BLaER1 (cell line): Measurements from ENCODE around the gene CNTN4.
"Not testable (repeated sequence)": the region's sequence is repeated elsewhere in the genome, so short reads cannot be mapped to it uniquely, and the experiment has no call there.

Experiments used
- H3K27ac ChIP-seq: shearing (Covaris generic); formaldehyde crosslinking; 2 replicates; pipeline ENCODE4 v1.8.1; 2022
- H3K27me3 ChIP-seq: shearing (Covaris generic); formaldehyde crosslinking; 2 replicates; pipeline ENCODE4 v1.8.1; 2022
- H3K36me3 ChIP-seq: shearing (Covaris generic); formaldehyde crosslinking; 2 replicates; pipeline ENCODE4 v1.8.1; 2022
- H3K4me1 ChIP-seq: shearing (Covaris generic); formaldehyde crosslinking; 2 replicates; pipeline ENCODE4 v1.8.1; 2022
- H3K4me2 ChIP-seq: shearing (Covaris generic); formaldehyde crosslinking; 2 replicates; pipeline ENCODE4 v1.8.1; 2022
- H3K4me3 ChIP-seq: shearing (Covaris generic); formaldehyde crosslinking; 2 replicates; pipeline ENCODE4 v1.8.1; 2022
- H3K9ac ChIP-seq: shearing (Covaris generic); formaldehyde crosslinking; 2 replicates; pipeline ENCODE4 v1.8.1; 2022
- H3K9me3 ChIP-seq: shearing (Covaris generic); formaldehyde crosslinking; 2 replicates; pipeline ENCODE4 v1.8.1; 2022
- H4K20me1 ChIP-seq: shearing (Covaris generic); formaldehyde crosslinking; 2 replicates; pipeline ENCODE4 v1.8.1; 2022
- Cebpa-rat ChIP-seq: shearing (Covaris generic); IDR thresholded peaks from 2 replicates; pipeline ENCODE4 v1.8.1; 2022

The CNTN4 gene

DNA sequence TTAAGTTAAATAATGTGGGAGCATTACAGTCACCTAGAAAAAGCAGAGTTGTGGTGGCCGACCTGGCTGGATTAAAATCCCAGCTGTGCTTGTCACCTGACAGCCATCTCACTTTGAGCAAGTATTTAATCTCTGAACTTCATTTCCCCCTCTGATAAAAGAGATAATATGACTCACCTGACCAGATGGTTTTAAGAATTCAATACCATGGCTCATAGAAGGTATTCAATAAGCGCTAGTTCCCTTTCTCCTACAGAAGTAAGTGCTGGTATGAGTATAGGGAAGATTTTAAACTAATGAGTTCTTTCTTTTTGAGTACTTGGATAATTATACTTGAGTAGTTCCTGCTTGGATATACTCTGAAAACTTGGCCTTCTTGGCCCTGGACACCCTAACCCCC lies 686.0 kb downstream of the CNTN4 start:
- Histone ChIP-seq H3K4me1 (no peaks in the 10 kb centered on the region), H3K27me3 (no peaks in the 10 kb centered on the region), H3K36me3 (no peaks in the 10 kb centered on the region), H3K9me3 (no peaks in the 10 kb centered on the region), H3K4me2 (no peak overlapping the region), H3K4me3 (no peak overlapping the region), H3K9ac (no peak overlapping the region), H4K20me1 (no peaks in the 10 kb centered on the region), H3K27ac (no peak overlapping the region)
- no peak for TF ChIP-seq Cebpa-rat

DNA sequence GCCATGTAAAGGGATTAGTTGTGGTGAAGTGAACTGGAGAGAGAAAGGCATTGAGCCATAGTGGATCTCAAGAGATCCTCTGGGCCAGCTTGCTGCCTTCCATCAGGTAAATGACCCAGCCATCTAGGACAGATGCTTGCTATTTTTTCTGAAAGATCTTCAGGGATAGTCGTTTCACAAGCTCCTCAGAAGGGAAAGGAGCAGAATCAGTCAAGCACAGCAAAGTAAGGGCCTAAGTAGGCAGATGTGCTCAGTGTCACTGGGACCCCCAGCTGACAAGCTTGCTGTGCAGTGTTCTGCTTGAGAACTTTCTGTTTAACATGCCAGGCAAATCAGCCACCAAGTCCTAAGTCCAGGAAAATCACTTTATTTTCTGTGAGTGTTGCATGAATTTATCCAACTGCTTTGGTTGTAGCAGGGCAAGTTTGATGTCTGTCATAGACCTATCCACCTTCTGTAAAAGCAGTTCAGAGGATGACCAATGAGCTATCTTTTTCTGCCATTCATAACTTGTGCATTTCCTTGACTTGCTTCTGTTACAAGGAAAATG lies 691.7 kb downstream of the CNTN4 start:
- Histone ChIP-seq H3K9me3 (no peaks in the 10 kb centered on the region), H3K36me3 (no peaks in the 10 kb centered on the region), H3K27ac (no peak overlapping the region), H3K4me1 (no peaks in the 10 kb centered on the region), H3K27me3 (no peaks in the 10 kb centered on the region), H4K20me1 (no peaks in the 10 kb centered on the region), H3K4me2 (no peak overlapping the region), H3K9ac (no peak overlapping the region), H3K4me3 (no peak overlapping the region)
- no peak for TF ChIP-seq Cebpa-rat

DNA sequence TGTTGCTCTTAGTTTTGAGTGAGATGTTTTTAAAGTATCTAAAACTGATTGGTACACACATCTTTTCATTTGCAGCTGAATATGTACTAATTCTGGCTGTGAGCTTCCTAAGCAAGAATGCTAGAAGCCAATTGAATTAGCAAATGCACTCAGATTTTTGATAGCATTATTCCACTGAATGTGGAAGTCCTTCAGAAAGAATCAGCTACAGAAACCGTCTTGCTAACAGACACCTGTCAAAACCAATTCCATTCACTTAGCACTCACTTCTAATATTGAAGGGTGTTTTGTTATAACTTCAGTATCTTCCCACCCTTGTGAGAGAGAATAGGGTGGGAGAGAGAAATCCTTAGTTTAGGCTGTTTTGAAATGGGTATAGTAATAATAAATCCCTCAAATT lies 693.8 kb downstream of the CNTN4 start:
- H3K9ac ChIP-seq, result no peak overlapping the region
- TF ChIP-seq Cebpa-rat, result no peak
- H3K4me1 ChIP-seq, result no peaks in the 10 kb centered on the region
- no peaks in the 10 kb centered on the region for H3K36me3 ChIP-seq
- H3K9me3 ChIP-seq, result no peaks in the 10 kb centered on the region
- H3K4me3 ChIP-seq, result no peak overlapping the region
- H3K4me2 ChIP-seq, result no peak overlapping the region
- no peaks in the 10 kb centered on the region for H4K20me1 ChIP-seq
- H3K27ac ChIP-seq, result no peak overlapping the region
- no peaks in the 10 kb centered on the region for H3K27me3 ChIP-seq

DNA sequence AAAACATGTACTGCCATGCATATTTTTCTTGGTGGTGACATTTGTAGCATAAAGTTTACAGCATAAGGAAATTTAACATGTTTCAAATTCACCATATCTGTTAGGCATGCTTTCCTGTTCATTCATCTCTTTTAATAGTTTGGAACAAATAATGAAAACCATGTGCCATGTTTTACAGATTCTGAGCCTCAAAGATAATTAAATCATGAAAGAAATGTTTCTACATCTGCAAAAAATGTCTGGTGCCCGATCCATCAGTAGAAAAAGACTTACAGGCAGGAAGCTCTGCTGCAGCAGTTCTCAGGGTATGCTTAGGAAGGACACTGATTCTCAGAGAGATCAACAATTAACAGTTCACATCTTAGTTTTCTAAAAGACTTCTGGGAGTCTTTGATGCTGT lies 695.3 kb downstream of the CNTN4 start:
- no peaks in the 10 kb centered on the region for H3K9me3 ChIP-seq
- TF ChIP-seq Cebpa-rat, result no peak

DNA sequence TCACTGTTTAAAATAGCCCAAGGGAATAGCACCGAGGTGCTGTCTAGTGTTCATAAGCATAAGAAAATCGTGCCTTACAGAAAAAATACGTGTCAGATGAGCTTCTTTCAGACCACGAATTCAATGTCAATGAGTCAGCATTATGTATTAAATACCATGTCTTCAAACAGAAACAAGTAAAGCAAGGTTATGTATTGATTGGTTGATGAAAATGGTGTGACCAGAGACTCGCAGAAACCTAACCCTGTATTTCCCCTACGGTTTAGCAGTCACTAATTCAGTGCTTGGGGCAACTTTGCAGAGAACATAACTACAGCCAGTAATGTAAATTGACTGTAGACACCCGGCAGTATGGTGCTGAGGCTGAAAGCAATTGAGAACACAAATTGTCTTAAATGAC lies 703.8 kb downstream of the CNTN4 start:
- Histone ChIP-seq H3K9ac (no peak overlapping the region), H3K4me1 (no peaks in the 10 kb centered on the region), H3K9me3 (no peaks in the 10 kb centered on the region), H3K4me3 (no peak overlapping the region), H3K27ac (no peak overlapping the region), H4K20me1 (no peaks in the 10 kb centered on the region), H3K36me3 (no peaks in the 10 kb centered on the region), H3K27me3 (no peaks in the 10 kb centered on the region), H3K4me2 (no peak overlapping the region)
- no peak for TF ChIP-seq Cebpa-rat

More for the DNA sequence above, 695.3 kb downstream of the CNTN4 start:
- Histone ChIP-seq H3K27me3 (no peaks in the 10 kb centered on the region), H3K9ac (no peak overlapping the region), H3K4me1 (no peaks in the 10 kb centered on the region), H3K4me3 (no peak overlapping the region), H4K20me1 (no peaks in the 10 kb centered on the region), H3K27ac (no peak overlapping the region), H3K4me2 (no peak overlapping the region), H3K36me3 (no peaks in the 10 kb centered on the region)

DNA sequence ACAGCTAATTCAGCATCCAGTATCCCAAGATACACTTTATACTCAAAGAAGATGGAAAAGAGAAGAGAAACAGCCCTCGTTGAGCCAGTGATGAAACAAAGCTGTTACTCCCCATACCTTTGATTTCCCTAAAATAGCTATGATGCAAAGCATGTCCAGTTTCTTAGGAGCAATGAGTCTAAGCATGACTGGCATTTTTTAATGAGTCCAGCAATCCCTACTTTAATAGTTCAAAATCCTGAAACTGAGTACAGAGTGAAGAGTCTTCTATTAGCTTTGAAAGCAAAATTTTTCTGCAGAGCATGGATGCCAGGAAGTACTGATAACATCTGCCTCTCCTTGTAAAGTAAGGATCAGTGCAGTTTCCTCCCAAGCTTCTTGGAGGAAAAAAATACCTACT lies 708.8 kb downstream of the CNTN4 start:
- no peak overlapping the region for H3K27ac ChIP-seq
- no peak overlapping the region for H3K4me3 ChIP-seq
- no peak overlapping the region for H3K4me2 ChIP-seq
- no peak overlapping the region for H3K9ac ChIP-seq
- H3K4me1 ChIP-seq, result no peaks in the 10 kb centered on the region
- no peaks in the 10 kb centered on the region for H3K27me3 ChIP-seq
- H3K36me3 ChIP-seq, result no peaks in the 10 kb centered on the region
- H4K20me1 ChIP-seq, result no peaks in the 10 kb centered on the region
- no peak for TF ChIP-seq Cebpa-rat
- H3K9me3 ChIP-seq, result no peaks in the 10 kb centered on the region

DNA sequence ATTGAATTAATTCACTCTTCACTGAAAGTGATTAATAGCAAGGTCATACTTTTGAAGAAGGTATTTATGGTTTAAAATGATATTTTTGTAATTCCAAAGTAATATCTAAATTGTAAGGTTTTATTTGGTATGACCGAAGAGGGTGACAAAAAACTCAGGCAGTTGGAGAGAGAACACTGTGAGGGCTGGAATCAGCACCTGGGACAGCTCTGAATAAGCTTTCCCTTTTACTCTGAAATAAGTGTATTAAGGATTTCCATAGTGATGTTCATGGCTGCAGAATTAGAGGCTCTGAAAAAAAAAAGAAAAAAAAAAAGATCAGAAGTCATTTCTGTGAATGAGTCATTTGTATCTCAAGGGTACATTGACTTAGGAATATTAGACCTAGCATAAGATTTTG lies 712.1 kb downstream of the CNTN4 start:
- Histone ChIP-seq H3K4me2 (no peak overlapping the region), H3K4me3 (no peak overlapping the region), H3K27me3 (no peaks in the 10 kb centered on the region), H3K4me1 (no peaks in the 10 kb centered on the region), H3K9me3 (no peaks in the 10 kb centered on the region), H3K36me3 (no peaks in the 10 kb centered on the region), H3K27ac (no peak overlapping the region), H3K9ac (no peak overlapping the region), H4K20me1 (no peaks in the 10 kb centered on the region)
- TF ChIP-seq Cebpa-rat, result no peak

DNA sequence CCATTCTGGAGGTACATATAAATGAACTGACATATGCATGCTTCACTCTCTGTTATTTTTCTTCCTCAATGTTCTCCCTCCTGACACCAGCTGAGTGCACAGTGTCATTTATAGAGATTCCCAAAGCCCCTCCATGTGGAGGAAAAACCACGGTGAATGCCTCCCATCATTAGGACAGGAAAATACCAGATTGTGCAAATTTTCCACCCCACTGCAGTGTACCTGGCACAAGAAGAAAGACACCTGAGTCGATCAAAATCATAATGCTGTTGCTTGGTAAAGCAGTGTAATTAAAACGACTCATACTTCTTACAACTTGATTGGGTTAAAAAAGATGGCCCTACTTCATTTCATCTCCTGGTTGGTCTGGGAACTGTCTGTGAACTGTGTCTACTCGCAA lies 720.9 kb downstream of the CNTN4 start:
- Histone ChIP-seq H3K4me3 (no peak overlapping the region), H3K4me2 (no peak overlapping the region), H3K27me3 (no peaks in the 10 kb centered on the region), H3K4me1 (no peaks in the 10 kb centered on the region), H3K27ac (no peak overlapping the region), H4K20me1 (no peaks in the 10 kb centered on the region), H3K9ac (no peak overlapping the region), H3K36me3 (no peaks in the 10 kb centered on the region), H3K9me3 (no peaks in the 10 kb centered on the region)
- TF ChIP-seq Cebpa-rat, result no peak

DNA sequence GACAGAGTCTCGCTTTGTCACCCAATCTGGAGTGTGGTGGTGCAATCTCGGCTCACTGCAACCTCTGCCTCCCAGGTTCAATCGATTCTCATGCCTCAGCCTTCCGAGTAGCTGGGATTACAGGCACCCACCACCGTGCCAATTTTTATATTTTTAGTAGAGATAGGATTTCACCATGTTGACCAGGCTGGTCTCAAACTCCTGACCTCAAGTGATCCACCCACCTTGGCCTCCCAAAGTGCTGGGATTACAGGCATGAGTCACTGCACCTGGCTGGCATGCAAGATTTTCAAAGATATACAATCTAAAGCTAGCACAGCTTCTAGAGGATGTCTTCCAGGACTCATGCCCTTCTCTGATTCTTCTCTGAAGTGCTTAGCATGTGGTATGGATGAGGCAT lies 722.3 kb downstream of the CNTN4 start:
- not testable (repeated sequence) for H3K9me3 ChIP-seq, H3K4me2 ChIP-seq, H4K20me1 ChIP-seq, H3K4me3 ChIP-seq, H3K9ac ChIP-seq, H3K4me1 ChIP-seq, H3K27ac ChIP-seq, H3K36me3 ChIP-seq, H3K27me3 ChIP-seq

DNA sequence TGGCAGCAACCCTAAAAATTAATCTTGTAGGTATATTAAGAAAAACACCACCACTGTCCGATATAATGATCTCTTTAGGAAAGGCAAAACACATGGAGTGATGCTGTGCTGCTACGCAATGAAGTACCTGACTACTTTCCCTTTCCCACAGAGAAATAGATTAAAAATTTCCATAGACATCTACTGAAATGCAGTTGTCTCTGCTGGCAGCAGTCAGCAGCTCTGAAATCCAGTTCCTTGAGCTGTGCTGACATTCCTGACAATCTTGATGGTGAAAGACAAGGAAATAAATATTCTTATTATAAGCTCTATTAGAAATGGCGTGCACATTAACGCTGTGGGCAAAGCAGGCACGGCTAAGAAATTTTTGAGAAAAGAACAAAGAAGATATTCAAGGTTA lies 723.9 kb downstream of the CNTN4 start:
- Histone ChIP-seq H3K4me3 (no peak overlapping the region), H3K27ac (no peak overlapping the region), H3K36me3 (no peaks in the 10 kb centered on the region), H4K20me1 (no peaks in the 10 kb centered on the region), H3K4me2 (no peak overlapping the region), H3K4me1 (no peaks in the 10 kb centered on the region), H3K9me3 (no peaks in the 10 kb centered on the region), H3K27me3 (no peaks in the 10 kb centered on the region), H3K9ac (no peak overlapping the region)
- no peak for TF ChIP-seq Cebpa-rat

DNA sequence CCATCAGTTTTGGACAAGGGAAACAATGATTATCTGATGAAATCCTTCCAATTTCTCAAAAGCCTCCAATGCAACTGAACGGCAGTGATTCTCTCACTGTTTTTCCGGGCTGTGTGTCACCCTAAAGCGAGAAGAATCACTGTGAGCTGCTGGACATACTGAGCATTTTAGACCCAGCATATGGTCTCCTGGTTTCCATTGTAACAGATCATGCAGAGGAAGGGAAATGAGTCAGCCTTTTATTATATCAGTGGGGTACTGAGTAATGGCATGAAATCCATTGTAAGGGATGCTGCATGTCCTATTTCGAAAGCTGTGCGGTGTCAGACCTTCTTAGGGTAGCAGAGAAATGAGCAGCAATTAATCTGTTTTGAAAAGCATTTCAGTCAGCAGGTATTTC lies 724.4 kb downstream of the CNTN4 start:
- no peak overlapping the region for H3K27ac ChIP-seq
- H3K4me3 ChIP-seq, result no peak overlapping the region
- no peaks in the 10 kb centered on the region for H4K20me1 ChIP-seq
- no peak overlapping the region for H3K9ac ChIP-seq
- H3K9me3 ChIP-seq, result no peaks in the 10 kb centered on the region
- H3K4me2 ChIP-seq, result no peak overlapping the region
- no peaks in the 10 kb centered on the region for H3K36me3 ChIP-seq
- no peak for TF ChIP-seq Cebpa-rat
- no peaks in the 10 kb centered on the region for H3K4me1 ChIP-seq
- no peaks in the 10 kb centered on the region for H3K27me3 ChIP-seq
